SH-SY5Y (cell line): ENCODE measurements around the gene CHGA.

Source experiments
- GATA2 ChIP-seq: IDR thresholded peaks from 2 replicates; pipeline ENCODE4 v1.6.1; 2011; ENCODE audit warnings: mild to moderate bottlenecking, low read depth, low read length
- GATA3 ChIP-seq: IDR thresholded peaks from 2 replicates; pipeline ENCODE4 v1.6.1; 2011; ENCODE audit warnings: low read depth, mild to moderate bottlenecking, low read length, moderate library complexity

GRCh38 chr14:92884410-92884809, 38.5 kb upstream of the CHGA start:
- TF ChIP-seq GATA3 (0 out of 2 replicates have a peak, but pooled peaks have one; percentile 22), GATA2 (0 out of 2 replicates have a peak, but pooled peaks have one; percentile 14)
